Sigmoid colon (tissue), 7 donors: ENCODE data around the gene HERC4. TPM values are rescaled to one million over a fixed set of nuclear protein-coding genes. Genes with fewer than 3 reads are reported as not detected.

Source experiments
- DNase-seq: peaks from one replicate; pipeline ENCODE4 v3.0.0-alpha.2; 2019
- H3K27ac ChIP-seq, 4 donors: fragments of 200-600 bp; sonication (generic); one replicate each; pipeline ENCODE4 v1.5.1; 2016 to 2019; ENCODE audit warnings: mild to moderate bottlenecking in 1 of 4
- H3K27me3 ChIP-seq, 3 donors: fragments of 200-600 bp; sonication (generic); one replicate each; pipeline ENCODE4 v1.5.1; 2019; ENCODE audit warnings: mild to moderate bottlenecking in 1 of 3
- H3K36me3 ChIP-seq, 4 donors: fragments of 200-600 bp; sonication (generic); one replicate each; pipeline ENCODE4 v1.5.1; 2016 to 2019
- H3K4me1 ChIP-seq, 4 donors: fragments of 200-600 bp; sonication (generic); one replicate each; pipeline ENCODE4 v1.5.1; 2017 to 2019
- H3K4me3 ChIP-seq, 4 donors: fragments of 200-600 bp; sonication (generic); one replicate each; pipeline ENCODE4 v1.5.1; 2017 to 2019; ENCODE audit warnings: mild to moderate bottlenecking in 2 of 4, moderate library complexity in 1 of 4
- H3K9me3 ChIP-seq, 4 donors: fragments of 200-600 bp in 3 of 4; sonication (generic) in 3 of 4; one replicate each; pipeline versions ENCODE4 v1.5.1 to v1.6.1; 2013 to 2019
- EP300 ChIP-seq, 4 donors: sonication (generic); formaldehyde crosslinking; IDR thresholded peaks; one replicate each; pipeline ENCODE4 v1.6.1; 2017; ENCODE audit warnings: antibody characterized with exemption in 4 of 4
- POLR2A ChIP-seq, 2 donors: fragments of 450-650 bp; IDR thresholded peaks; one replicate each; pipeline ENCODE4 v1.6.1; 2016; ENCODE audit warnings: antibody characterized with exemption in 2 of 2, mild to moderate bottlenecking in 2 of 2, moderate library complexity in 2 of 2
- POLR2AphosphoS5 ChIP-seq, 4 donors: sonication (generic); formaldehyde crosslinking; IDR thresholded peaks; one replicate each; pipeline ENCODE4 v1.6.1; 2017; ENCODE audit warnings: antibody characterized with exemption in 4 of 4
- WGBS, 2 donors: extraction: QIAGEN DNeasy Blood & Tissue Kit; methylation state at CpG; one replicate each; pipeline ENCODE4 v1.1.7; 2013; 5-methylcytosine and 5-hydroxymethylcytosine counted together
- intact Hi-C: fragments of 100-400 bp; cut with DNase I; formaldehyde crosslinking; loops from one replicate; pipeline ENCODE4 v1.15.1; 2023
- polyA plus RNA-seq, 3 donors: library from polyadenylated mRNA; stranded (reverse); fragments of 200-250 nt; gene quantifications; one replicate each; pipeline ENCODE4 v1.2.3, GENCODE V29; 2013
- total RNA-seq, 4 donors: library from RNA; depleted of rRNA; stranded (reverse); fragments of >200 nt; gene quantifications; one replicate each; pipeline ENCODE4 v1.1.0, GENCODE V29; 2016
- TF ChIP-seq, protein P1 (sequence below), 4 experiments: fragments of 450-650 bp in 3 of 4; fragments of 200-600 bp in 1 of 4; IDR thresholded peaks; one replicate each; pipeline ENCODE4 v1.5.1; 2016 to 2019; ENCODE audit warnings: antibody characterized with exemption in 4 of 4, mild to moderate bottlenecking in 3 of 4, moderate library complexity in 2 of 4
- donor health status: healthy with polysubstance abuse.
- donor health status: Bipolar disorder and iron deficiency.
- donor health status: healthy.

HERC4 gene
- total and polyA plus RNA-seq, 7 donors = 15.0 to 54.3 (median 49.2) TPM

DNA sequence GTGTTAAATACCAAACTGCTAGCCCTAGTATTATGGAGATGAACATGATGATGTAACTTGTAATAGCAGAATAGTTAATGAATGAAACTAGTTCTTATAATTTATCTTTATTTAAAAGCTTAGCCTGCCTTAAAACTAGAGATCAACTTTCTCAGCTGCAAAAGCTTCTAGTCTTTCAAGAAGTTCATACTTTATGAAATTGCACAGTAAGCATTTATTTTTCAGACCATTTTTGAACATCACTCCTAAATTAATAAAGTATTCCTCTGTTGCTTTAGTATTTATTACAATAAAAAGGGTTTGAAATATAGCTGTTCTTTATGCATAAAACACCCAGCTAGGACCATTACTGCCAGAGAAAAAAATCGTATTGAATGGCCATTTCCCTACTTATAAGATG, 157.4 kb downstream of the HERC4 start:
- 67 to 82% methylated on average over 1 of the region's 1 CpG for WGBS, 2 donors
- Histone ChIP-seq H3K4me1 (no peaks in the 10 kb centered on the region), H3K27ac (no peak overlapping the region), H3K36me3 (peaks cover 7 to 62% (median 18%) of the 10 kb centered on the region in 4 donors), H3K4me3 (no peak overlapping the region), H3K9me3 (no peaks in the 10 kb centered on the region), H3K27me3 (no peaks in the 10 kb centered on the region)
- TF ChIP-seq POLR2AphosphoS5 (IDR thresholded peaks at IDR 0.05) (no peak), EP300 (IDR thresholded peaks at IDR 0.05) (no peak), POLR2A (IDR thresholded peaks at IDR 0.05) (no peak)
- TF ChIP-seq, protein P1, sequence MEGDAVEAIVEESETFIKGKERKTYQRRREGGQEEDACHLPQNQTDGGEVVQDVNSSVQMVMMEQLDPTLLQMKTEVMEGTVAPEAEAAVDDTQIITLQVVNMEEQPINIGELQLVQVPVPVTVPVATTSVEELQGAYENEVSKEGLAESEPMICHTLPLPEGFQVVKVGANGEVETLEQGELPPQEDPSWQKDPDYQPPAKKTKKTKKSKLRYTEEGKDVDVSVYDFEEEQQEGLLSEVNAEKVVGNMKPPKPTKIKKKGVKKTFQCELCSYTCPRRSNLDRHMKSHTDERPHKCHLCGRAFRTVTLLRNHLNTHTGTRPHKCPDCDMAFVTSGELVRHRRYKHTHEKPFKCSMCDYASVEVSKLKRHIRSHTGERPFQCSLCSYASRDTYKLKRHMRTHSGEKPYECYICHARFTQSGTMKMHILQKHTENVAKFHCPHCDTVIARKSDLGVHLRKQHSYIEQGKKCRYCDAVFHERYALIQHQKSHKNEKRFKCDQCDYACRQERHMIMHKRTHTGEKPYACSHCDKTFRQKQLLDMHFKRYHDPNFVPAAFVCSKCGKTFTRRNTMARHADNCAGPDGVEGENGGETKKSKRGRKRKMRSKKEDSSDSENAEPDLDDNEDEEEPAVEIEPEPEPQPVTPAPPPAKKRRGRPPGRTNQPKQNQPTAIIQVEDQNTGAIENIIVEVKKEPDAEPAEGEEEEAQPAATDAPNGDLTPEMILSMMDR (IDR thresholded peaks at IDR 0.05) = no peak
- intact Hi-C loops = no loop called here
- no peak for DNase-seq

DNA sequence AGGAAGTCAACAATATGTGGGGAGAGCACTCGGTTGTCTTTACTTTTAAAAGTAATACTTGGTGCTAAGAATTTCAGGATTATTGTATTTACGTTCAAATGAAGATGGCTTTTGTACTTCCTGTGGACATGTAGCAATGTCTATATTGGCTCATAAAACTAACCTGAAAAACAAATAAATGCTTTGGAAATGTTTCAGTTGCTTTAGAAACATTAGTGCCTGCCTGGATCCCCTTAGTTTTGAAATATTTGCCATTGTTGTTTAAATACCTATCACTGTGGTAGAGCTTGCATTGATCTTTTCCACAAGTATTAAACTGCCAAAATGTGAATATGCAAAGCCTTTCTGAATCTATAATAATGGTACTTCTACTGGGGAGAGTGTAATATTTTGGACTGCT, 157.9 kb downstream of the HERC4 start:
- Histone ChIP-seq H3K9me3 (no peaks in the 10 kb centered on the region), H3K27me3 (no peaks in the 10 kb centered on the region), H3K4me1 (no peaks in the 10 kb centered on the region), H3K27ac (no peak overlapping the region), H3K36me3 (peaks cover 8 to 67% (median 20%) of the 10 kb centered on the region in 4 donors), H3K4me3 (no peak overlapping the region)
- no peak for TF ChIP-seq POLR2AphosphoS5 (IDR thresholded peaks at IDR 0.05)
- TF ChIP-seq, protein P1 (IDR thresholded peaks at IDR 0.05) = no peak
- TF ChIP-seq EP300 (IDR thresholded peaks at IDR 0.05) = no peak
- TF ChIP-seq POLR2A (IDR thresholded peaks at IDR 0.05) = no peak
- no peak for DNase-seq
- intact Hi-C loops = no loop called here
- WGBS, 2 donors = 24 to 68% methylated on average over 2 of the region's 2 CpGs

DNA sequence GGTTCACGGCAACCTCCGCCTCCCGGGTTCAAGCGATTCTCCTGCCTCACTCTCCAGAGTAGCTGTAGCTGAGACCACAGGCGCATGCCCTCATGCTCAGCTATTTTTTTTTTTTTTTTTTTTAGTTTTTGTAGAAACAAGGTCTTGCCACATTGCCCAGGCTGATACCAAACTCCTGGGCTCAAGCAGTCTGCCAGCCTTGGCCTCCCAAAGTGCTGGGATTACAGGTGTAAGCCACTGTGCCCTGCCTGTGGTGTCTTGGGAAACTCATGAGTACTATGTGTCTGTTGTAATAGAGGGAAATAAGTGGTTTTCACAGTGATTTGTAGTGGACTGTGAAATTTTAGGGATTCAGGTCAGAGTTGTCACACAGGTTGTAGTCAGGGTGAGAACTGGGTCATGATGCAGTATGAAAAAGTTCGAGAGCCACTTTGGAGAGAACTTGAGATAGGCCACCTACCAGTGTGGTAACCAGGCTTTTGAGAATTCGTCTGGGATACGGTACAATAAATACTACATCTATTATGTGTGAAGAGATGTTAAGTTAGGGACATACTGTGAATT, 160.2 kb downstream of the HERC4 start:
- Histone ChIP-seq H3K4me3 (no peak overlapping the region), H3K27me3 (no peaks in the 10 kb centered on the region), H3K9me3 (no peaks in the 10 kb centered on the region), H3K36me3 (peaks cover 14 to 90% (median 27%) of the 10 kb centered on the region in 4 donors), H3K4me1 (no peaks in the 10 kb centered on the region), H3K27ac (no peak overlapping the region)
- TF ChIP-seq POLR2A (IDR thresholded peaks at IDR 0.05) (no peak), POLR2AphosphoS5 (IDR thresholded peaks at IDR 0.05) (no peak), EP300 (IDR thresholded peaks at IDR 0.05) (no peak)
- TF ChIP-seq, protein P1 (IDR thresholded peaks at IDR 0.05) = no peak
- intact Hi-C loops = no loop called here
- DNase-seq = no peak
- 95 to 97% methylated on average over 8 of the region's 8 CpGs for WGBS, 2 donors

DNA sequence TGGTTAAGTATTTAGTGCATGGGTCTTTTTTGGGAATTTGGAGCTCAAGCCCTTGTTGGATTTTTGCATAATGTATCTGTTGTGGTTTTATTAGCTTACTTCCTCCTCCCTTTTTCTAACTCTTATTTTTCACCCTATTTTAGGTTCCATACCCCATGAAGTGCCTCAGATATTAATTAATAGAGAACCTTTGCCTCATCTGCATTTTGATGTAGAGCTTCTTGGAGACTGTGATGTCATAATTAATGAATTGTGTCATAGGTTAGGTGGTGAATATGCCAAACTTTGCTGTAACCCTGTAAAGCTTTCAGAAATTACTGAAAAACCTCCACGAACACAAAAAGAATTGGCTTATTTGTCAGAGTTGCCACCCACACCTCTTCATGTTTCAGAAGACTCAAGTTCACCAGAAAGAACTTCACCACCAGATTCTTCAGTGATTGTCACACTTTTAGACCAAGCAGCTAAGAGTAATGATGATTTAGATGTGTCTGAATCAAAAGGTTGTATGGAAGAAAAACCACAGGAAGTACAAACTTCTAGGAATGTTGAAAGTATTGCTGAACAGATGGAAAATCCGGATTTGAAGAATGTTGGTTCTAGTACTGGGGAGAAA, 162.6 kb downstream of the HERC4 start:
- Histone ChIP-seq H3K4me1 (no peaks in the 10 kb centered on the region), H3K27ac (no peak overlapping the region), H3K27me3 (no peaks in the 10 kb centered on the region), H3K9me3 (no peaks in the 10 kb centered on the region), H3K36me3 (peaks cover 30 to 97% (median 44%) of the 10 kb centered on the region in 4 donors), H3K4me3 (no peak overlapping the region)
- TF ChIP-seq, protein P1 (IDR thresholded peaks at IDR 0.05) = no peak
- TF ChIP-seq EP300 (IDR thresholded peaks at IDR 0.05) = no peak
- TF ChIP-seq POLR2AphosphoS5 (IDR thresholded peaks at IDR 0.05) = no peak
- TF ChIP-seq POLR2A (IDR thresholded peaks at IDR 0.05) = no peak
- intact Hi-C loops = no loop called here
- no peak for DNase-seq
- 84 to 88% methylated on average over 2 of the region's 2 CpGs for WGBS, 2 donors
